HG03442 (cell line): ENCODE measurements around the gene ANKRD30BL.
"Not testable (repeated sequence)": the region's sequence is repeated elsewhere in the genome, so short reads cannot be mapped to it uniquely, and the experiment has no call there.

ENCODE experiments used
- ATAC-seq: cut with Tn5 transposase; IDR thresholded peaks from one replicate; pipeline ENCODE4 v1.9.1; 2021; ENCODE audit warnings: mild to moderate bottlenecking, moderate library complexity; ENCODE audit not compliant: unreplicated experiment

ANKRD30BL gene, protein sequence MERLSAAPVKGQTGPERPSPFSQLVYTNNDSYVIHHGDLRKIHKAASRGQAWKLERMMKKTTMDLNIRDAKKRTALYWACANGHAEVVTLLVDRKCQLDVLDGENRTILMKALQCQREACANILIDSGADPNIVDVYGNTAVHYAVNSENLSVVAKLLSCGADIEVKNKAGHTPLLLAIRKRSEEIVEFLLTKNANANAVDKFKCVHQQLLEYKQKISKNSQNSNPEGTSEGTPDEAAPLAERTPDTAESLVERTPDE

DNA sequence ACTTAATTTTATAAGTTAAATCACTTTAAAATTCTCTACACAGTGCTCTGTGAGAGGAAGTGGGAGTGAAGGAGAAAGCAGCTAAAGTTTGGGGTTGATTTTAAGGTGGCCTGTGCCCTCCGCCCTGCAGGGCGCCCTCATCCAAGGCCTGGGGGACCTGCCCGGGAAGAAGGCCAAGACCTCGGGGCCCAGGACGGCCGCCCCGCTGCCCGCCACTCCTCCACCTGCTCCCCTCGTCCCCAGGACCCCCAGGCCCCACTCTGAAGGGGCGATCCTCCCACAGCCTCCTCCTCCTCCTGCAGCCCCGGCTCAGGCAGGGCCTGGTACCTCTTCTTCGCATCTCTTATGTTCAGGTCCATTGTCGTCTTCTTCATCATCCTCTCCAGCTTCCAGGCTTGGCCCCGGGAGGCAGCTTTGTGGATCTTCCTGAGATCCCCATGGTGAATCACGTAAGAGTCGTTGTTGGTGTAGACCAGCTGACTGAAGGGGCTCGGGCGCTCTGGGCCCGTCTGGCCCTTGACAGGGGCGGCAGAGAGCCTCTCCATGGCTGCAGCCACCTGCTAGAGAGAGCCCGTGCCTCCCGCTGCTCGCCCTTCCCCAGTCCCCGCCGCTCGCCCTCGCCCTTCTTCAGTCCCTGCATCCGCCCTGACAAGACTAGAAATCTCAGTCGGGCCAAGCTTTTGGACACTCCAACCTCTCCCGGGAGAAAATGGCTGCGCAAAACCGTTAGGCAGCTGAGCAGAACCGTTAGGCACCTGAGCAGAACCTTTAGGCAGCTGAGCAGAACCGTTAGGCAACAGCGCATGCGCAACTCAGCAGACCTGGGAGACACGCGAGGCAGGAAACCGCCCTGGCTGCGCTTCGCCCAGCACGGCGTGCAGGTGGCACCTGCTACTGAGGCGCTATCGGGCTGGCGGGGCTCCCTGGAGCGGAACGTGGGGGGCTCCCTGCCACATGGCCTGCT, at the start of gene ANKRD30BL:
TSS of gene ANKRD30BL (minus strand) at position 792 of the 964 bp plus-strand sequence. CDS start at position 545, 247 bp downstream.
- not testable (repeated sequence) for ATAC-seq

DNA sequence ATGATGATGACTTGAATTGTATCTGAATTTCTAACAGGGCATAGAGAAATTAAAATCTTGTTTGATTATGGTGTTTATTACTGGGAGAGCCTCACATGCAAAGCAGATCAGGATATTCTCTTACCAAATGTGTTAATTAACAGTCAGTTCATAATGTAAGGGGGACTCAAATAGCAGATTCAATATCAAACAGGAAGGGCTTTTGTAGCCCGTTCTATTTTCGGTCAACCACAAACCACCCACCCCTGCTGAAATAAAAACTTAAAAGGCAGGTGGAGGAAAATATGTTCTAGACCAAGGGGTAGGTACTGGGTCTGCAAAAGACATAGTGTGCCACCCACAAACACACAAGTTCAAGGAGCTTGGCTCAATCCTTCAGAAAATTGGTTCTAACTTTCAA, 41.1 kb upstream of the ANKRD30BL start:
- not testable (repeated sequence) for ATAC-seq

DNA sequence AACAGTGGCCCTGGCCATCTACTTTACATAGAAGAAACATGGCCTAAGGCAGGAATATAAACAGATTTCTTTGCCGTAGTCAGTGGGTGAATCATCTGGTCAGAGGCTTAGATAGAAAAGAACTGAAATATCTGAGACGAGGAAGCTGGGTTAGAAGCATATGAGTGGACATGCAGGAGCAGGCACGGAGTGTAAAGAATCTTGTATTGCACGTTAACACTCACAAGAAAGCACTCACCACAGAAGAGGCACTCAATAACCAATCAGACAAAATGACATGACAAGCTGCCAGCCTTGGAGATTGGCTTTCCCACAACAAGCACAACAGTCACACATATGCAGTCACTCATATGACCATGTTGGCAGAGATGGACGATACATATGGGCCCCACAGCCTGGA, 31.1 kb upstream of the ANKRD30BL start:
- not testable (repeated sequence) for ATAC-seq

DNA sequence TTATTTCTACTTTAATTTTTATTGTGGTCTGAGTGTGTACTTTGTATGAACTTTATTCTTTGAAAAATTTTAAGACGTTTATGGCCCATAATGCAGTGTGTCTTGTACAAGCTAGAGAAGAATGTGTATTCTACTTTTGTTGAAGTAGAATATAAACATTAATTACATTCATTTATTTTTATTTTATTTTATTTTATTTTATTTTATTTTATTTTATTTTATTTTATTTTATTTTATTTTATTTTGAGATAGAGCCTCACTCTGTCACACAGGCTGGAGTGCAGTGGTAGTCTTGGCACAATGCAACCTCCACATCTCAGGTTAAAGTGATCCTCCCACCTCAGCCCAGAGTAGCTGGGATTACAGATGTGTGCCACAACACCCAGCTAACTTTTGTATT, 5.3 kb upstream of the ANKRD30BL start:
- ATAC-seq: not testable (repeated sequence)

DNA sequence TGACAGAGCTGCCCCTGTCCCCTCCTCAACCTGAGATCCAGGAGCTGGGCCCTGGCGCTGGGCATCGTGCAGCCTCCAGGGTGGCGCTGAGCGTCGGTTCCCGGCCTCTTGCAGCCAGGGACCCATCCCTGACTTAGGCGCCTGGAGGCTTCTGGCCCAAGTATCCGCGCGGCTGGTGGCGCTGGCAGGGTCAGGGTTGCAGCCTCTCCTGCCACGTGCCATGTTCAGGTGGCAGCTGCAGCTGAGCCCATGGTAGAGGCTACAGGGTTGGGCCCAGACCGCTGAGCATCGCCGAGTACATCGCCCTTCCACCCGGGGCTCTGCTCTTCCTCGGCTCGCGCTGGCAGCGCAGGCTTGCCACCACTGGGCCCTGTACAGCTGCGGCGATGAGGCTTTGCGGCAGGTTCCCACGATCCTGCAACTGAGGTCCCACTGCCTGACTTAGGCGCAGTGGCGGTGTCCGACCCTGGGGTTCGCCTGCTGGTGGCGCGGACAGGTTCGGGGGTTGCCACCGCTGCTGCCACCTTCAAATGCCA, 441 bp upstream of the ANKRD30BL start:
- ATAC-seq: not testable (repeated sequence)

DNA sequence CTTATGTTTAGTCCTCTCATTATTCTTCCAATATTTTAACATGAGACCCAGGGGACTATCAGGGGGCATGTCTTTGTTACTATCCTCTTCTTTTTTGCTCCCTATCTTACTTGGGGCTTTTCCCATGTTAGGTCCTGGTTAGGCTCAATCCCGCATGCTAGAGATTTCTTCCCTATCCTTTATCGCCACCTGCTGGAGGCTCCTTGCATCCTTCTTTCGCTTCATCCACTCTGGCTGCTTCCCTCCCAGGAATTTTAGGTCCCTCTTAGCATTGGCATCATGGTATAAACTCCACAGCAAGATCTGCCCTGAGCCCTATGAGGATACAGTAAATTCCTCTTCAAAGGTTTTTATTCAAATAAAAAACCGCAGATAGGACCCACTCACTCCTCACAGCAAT, 15.0 kb downstream of the ANKRD30BL start:
- ATAC-seq: not testable (repeated sequence)
